Measurements from ENCODE around the gene TOX3. TPM values are rescaled to one million over a fixed set of nuclear protein-coding genes. Genes with fewer than 3 reads are reported as not detected.

TOX3 gene
- total RNA-seq, 1 experiment from 2014 or later = not detected

GRCh38 chr16:52455549-52456277 lies 91.2 kb downstream of the TOX3 start:
- H3K9ac ChIP-seq (ENCODE audit: low read length) = no peak overlapping the region
- no peaks in the 10 kb centered on the region for H3K79me2 ChIP-seq (ENCODE audit: low read length)
- H3K9me2 ChIP-seq (replicated peaks; ENCODE audit: insufficient read depth, low read length) = no peaks in the 10 kb centered on the region
- H3K4me1 ChIP-seq (ENCODE audit: low read length) = no peaks in the 10 kb centered on the region
- no peak overlapping the region for H3K27ac ChIP-seq (ENCODE audit: low read length)
- no peak for DNase-seq
- H3K36me3 ChIP-seq (ENCODE audit: insufficient read depth, low read length) = no peaks in the 10 kb centered on the region
- H4K20me1 ChIP-seq (ENCODE audit: insufficient read depth, low read depth, low read length) = no peaks in the 10 kb centered on the region
- H3K4me2 ChIP-seq (ENCODE audit: low read depth, low read length, poor library complexity, severe bottlenecking) = no peak overlapping the region
- no peaks in the 10 kb centered on the region for H3K27me3 ChIP-seq (ENCODE audit: low read length)
- H3K9me3 ChIP-seq (ENCODE audit: low read length) = no peaks in the 10 kb centered on the region
- H2AFZ ChIP-seq (ENCODE audit: low read length) = no peak overlapping the region
- H3K4me3 ChIP-seq (ENCODE audit: low read length) = no peak overlapping the region

DNA sequence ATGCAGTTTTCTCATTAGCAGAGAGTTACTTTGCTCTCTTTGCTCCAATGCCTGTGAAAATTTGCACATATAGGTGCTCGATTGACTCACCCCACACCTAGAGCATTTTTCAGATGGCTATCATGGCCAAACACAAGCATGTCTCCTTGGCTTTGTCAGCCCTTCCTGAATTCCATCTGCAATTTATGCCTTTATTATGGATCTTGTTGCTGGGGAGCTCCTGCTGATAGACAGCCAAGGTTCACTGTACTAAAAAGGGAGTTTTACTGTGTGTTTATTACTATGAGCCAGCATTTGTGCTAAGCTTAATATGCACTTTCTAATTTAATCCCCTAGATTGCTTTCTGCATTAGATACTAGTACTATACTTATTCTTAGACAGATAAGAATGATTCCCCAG lies 93.3 kb downstream of the TOX3 start:
- Histone ChIP-seq H3K27me3 (ENCODE audit: low read length) (no peaks in the 10 kb centered on the region), H3K27ac (ENCODE audit: low read length) (no peak overlapping the region), H3K79me2 (ENCODE audit: low read length) (no peaks in the 10 kb centered on the region), H4K20me1 (ENCODE audit: insufficient read depth, low read depth, low read length) (no peaks in the 10 kb centered on the region), H3K4me2 (ENCODE audit: low read depth, low read length, poor library complexity, severe bottlenecking) (no peak overlapping the region), H3K9ac (ENCODE audit: low read length) (no peak overlapping the region), H3K9me3 (ENCODE audit: low read length) (no peaks in the 10 kb centered on the region), H3K36me3 (ENCODE audit: insufficient read depth, low read length) (no peaks in the 10 kb centered on the region), H3K4me3 (ENCODE audit: low read length) (no peak overlapping the region), H3K9me2 (replicated peaks; ENCODE audit: insufficient read depth, low read length) (no peaks in the 10 kb centered on the region), H3K4me1 (ENCODE audit: low read length) (no peaks in the 10 kb centered on the region), H2AFZ (ENCODE audit: low read length) (no peak overlapping the region)
- DNase-seq = no peak

- Histone ChIP-seq H3K9ac (ENCODE audit: low read length) (no peak overlapping the region), H3K4me2 (ENCODE audit: low read depth, low read length, poor library complexity, severe bottlenecking) (no peak overlapping the region), H3K36me3 (ENCODE audit: insufficient read depth, low read length) (no peaks in the 10 kb centered on the region), H3K27me3 (ENCODE audit: low read length) (no peaks in the 10 kb centered on the region), H3K9me3 (ENCODE audit: low read length) (no peaks in the 10 kb centered on the region), H3K4me3 (ENCODE audit: low read length) (no peak overlapping the region), H3K4me1 (ENCODE audit: low read length) (no peaks in the 10 kb centered on the region), H4K20me1 (ENCODE audit: insufficient read depth, low read depth, low read length) (no peaks in the 10 kb centered on the region), H2AFZ (ENCODE audit: low read length) (no peak overlapping the region), H3K9me2 (replicated peaks; ENCODE audit: insufficient read depth, low read length) (no peaks in the 10 kb centered on the region), H3K27ac (ENCODE audit: low read length) (no peak overlapping the region), H3K79me2 (ENCODE audit: low read length) (no peaks in the 10 kb centered on the region)
- no peak for DNase-seq
Measured at GRCh38 chr16:52451971-52452421, 94.9 kb downstream of the TOX3 start.

DNA sequence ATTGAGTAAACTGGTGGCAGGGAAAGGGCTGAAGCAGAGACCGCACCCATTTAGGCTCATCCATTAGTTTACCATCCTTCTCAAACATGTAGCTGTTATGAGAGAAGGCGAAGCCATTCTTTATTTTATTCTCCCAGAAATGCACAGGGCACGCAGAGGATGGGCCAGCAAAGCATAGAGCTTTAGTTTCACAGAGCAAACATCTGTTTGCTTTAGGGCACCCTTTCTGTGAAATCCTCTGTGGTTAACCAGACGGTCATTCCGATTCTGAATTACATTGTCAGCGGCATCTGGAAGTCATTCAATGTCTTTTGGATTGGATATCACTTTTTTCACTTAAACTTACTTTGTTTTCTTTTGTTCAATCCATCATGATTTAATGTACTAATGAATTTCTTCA lies 96.0 kb downstream of the TOX3 start:
- Histone ChIP-seq H3K4me1 (ENCODE audit: low read length) (no peaks in the 10 kb centered on the region), H3K36me3 (ENCODE audit: insufficient read depth, low read length) (no peaks in the 10 kb centered on the region), H4K20me1 (ENCODE audit: insufficient read depth, low read depth, low read length) (no peaks in the 10 kb centered on the region), H2AFZ (ENCODE audit: low read length) (no peak overlapping the region), H3K27ac (ENCODE audit: low read length) (no peak overlapping the region), H3K4me2 (ENCODE audit: low read depth, low read length, poor library complexity, severe bottlenecking) (no peak overlapping the region), H3K27me3 (ENCODE audit: low read length) (no peaks in the 10 kb centered on the region), H3K9me3 (ENCODE audit: low read length) (no peaks in the 10 kb centered on the region), H3K9ac (ENCODE audit: low read length) (no peak overlapping the region), H3K9me2 (replicated peaks; ENCODE audit: insufficient read depth, low read length) (no peaks in the 10 kb centered on the region), H3K4me3 (ENCODE audit: low read length) (no peak overlapping the region), H3K79me2 (ENCODE audit: low read length) (no peaks in the 10 kb centered on the region)
- no peak for DNase-seq

GRCh38 chr16:52450241-52450640 lies 96.7 kb downstream of the TOX3 start:
- Histone ChIP-seq H3K79me2 (ENCODE audit: low read length) (no peaks in the 10 kb centered on the region), H3K27me3 (ENCODE audit: low read length) (no peaks in the 10 kb centered on the region), H3K27ac (ENCODE audit: low read length) (no peak overlapping the region), H3K36me3 (ENCODE audit: insufficient read depth, low read length) (no peaks in the 10 kb centered on the region), H3K9me2 (replicated peaks; ENCODE audit: insufficient read depth, low read length) (no peaks in the 10 kb centered on the region), H3K4me2 (ENCODE audit: low read depth, low read length, poor library complexity, severe bottlenecking) (no peak overlapping the region), H3K4me3 (ENCODE audit: low read length) (no peak overlapping the region), H2AFZ (ENCODE audit: low read length) (no peak overlapping the region), H3K9ac (ENCODE audit: low read length) (no peak overlapping the region), H3K9me3 (ENCODE audit: low read length) (no peaks in the 10 kb centered on the region), H3K4me1 (ENCODE audit: low read length) (no peaks in the 10 kb centered on the region), H4K20me1 (ENCODE audit: insufficient read depth, low read depth, low read length) (no peaks in the 10 kb centered on the region)
- DNase-seq = no peak

- no peak overlapping the region for H3K27ac ChIP-seq (ENCODE audit: low read length)
Measured at GRCh38 chr16:52446080-52446479, 100.9 kb downstream of the TOX3 start.

DNA sequence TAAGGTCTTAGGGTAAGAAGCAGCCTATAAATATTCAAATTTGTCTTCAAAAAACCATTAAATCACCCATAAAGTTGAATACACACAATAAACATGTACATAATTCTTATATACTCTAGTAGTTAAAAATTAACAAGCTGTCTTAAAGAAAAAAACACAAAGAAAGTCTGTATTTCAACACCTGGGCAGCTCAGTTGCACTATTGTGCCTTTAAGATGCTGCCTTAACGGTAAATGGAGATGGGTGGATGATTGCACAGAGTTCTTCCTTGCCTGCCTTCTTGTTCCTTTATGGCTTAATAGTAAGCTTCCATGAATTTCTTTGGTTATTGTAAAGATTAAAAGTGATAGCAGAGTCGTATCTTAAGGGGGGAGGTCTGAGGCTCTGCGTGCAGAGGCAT lies 105.1 kb downstream of the TOX3 start:
- Histone ChIP-seq H4K20me1 (ENCODE audit: insufficient read depth, low read depth, low read length) (no peaks in the 10 kb centered on the region), H3K4me3 (ENCODE audit: low read length) (no peak overlapping the region), H3K36me3 (ENCODE audit: insufficient read depth, low read length) (no peaks in the 10 kb centered on the region), H3K79me2 (ENCODE audit: low read length) (no peaks in the 10 kb centered on the region), H3K9me2 (replicated peaks; ENCODE audit: insufficient read depth, low read length) (no peaks in the 10 kb centered on the region), H3K9me3 (ENCODE audit: low read length) (no peaks in the 10 kb centered on the region), H3K27ac (ENCODE audit: low read length) (no peak overlapping the region), H3K4me2 (ENCODE audit: low read depth, low read length, poor library complexity, severe bottlenecking) (no peak overlapping the region), H3K27me3 (ENCODE audit: low read length) (no peaks in the 10 kb centered on the region), H3K4me1 (ENCODE audit: low read length) (no peaks in the 10 kb centered on the region), H3K9ac (ENCODE audit: low read length) (no peak overlapping the region), H2AFZ (ENCODE audit: low read length) (no peak overlapping the region)
- DNase-seq = no peak

More at GRCh38 chr16:52446080-52446479, 100.9 kb downstream of the TOX3 start:
- no peaks in the 10 kb centered on the region for H4K20me1 ChIP-seq (ENCODE audit: insufficient read depth, low read depth, low read length)
- H3K4me2 ChIP-seq (ENCODE audit: low read depth, low read length, poor library complexity, severe bottlenecking) = no peak overlapping the region
- H3K9ac ChIP-seq (ENCODE audit: low read length) = no peak overlapping the region
- no peaks in the 10 kb centered on the region for H3K9me2 ChIP-seq (replicated peaks; ENCODE audit: insufficient read depth, low read length)
- H2AFZ ChIP-seq (ENCODE audit: low read length) = no peak overlapping the region
- no peaks in the 10 kb centered on the region for H3K27me3 ChIP-seq (ENCODE audit: low read length)
- H3K4me1 ChIP-seq (ENCODE audit: low read length) = no peaks in the 10 kb centered on the region
- no peak for DNase-seq
- H3K79me2 ChIP-seq (ENCODE audit: low read length) = no peaks in the 10 kb centered on the region
- H3K36me3 ChIP-seq (ENCODE audit: insufficient read depth, low read length) = no peaks in the 10 kb centered on the region
- H3K4me3 ChIP-seq (ENCODE audit: low read length) = no peak overlapping the region
- H3K9me3 ChIP-seq (ENCODE audit: low read length) = no peaks in the 10 kb centered on the region

GRCh38 chr16:52440248-52440647 lies 106.7 kb downstream of the TOX3 start:
- H3K9me2 ChIP-seq (replicated peaks; ENCODE audit: insufficient read depth, low read length) = no peaks in the 10 kb centered on the region
- H3K4me1 ChIP-seq (ENCODE audit: low read length) = no peaks in the 10 kb centered on the region
- H3K9ac ChIP-seq (ENCODE audit: low read length) = no peak overlapping the region
- no peaks in the 10 kb centered on the region for H4K20me1 ChIP-seq (ENCODE audit: insufficient read depth, low read depth, low read length)
- no peak overlapping the region for H3K4me3 ChIP-seq (ENCODE audit: low read length)
- DNase-seq = no peak
- H3K27ac ChIP-seq (ENCODE audit: low read length) = no peak overlapping the region
- H2AFZ ChIP-seq (ENCODE audit: low read length) = no peak overlapping the region
- H3K4me2 ChIP-seq (ENCODE audit: low read depth, low read length, poor library complexity, severe bottlenecking) = no peak overlapping the region
- H3K79me2 ChIP-seq (ENCODE audit: low read length) = no peaks in the 10 kb centered on the region
- H3K27me3 ChIP-seq (ENCODE audit: low read length) = no peaks in the 10 kb centered on the region
- H3K9me3 ChIP-seq (ENCODE audit: low read length) = no peaks in the 10 kb centered on the region
- no peaks in the 10 kb centered on the region for H3K36me3 ChIP-seq (ENCODE audit: insufficient read depth, low read length)

Data from Karpas-422 (cell line).